ENCODE results near the gene GOLIM4. TPM values are rescaled to one million over a fixed set of nuclear protein-coding genes. Genes with fewer than 3 reads are reported as not detected.

Gene GOLIM4
- total and polyA plus RNA-seq, 12 donors: 6.5 to 25.2 (median 17.0) TPM

DNA sequence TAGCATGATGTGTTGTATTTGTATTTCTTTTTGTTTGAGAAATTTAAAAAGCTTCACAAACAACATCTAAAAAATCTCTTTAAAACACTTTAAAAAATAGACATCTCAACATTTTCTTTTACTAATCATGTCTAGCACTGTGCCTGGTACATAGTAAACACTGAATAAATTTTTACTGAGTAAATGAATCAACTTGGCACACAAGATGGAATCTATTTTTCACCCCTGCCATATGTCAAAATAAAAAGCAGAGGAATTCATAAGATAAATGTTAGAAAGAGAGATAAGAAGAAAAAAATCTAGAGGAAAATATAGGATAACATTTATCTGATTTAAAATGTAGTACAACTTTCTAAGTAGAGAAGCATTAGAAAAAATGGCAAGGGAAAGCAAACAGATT lies 8.6 kb upstream of the GOLIM4 start:
- intact Hi-C loops (cut with DNase I): no loop called here

DNA sequence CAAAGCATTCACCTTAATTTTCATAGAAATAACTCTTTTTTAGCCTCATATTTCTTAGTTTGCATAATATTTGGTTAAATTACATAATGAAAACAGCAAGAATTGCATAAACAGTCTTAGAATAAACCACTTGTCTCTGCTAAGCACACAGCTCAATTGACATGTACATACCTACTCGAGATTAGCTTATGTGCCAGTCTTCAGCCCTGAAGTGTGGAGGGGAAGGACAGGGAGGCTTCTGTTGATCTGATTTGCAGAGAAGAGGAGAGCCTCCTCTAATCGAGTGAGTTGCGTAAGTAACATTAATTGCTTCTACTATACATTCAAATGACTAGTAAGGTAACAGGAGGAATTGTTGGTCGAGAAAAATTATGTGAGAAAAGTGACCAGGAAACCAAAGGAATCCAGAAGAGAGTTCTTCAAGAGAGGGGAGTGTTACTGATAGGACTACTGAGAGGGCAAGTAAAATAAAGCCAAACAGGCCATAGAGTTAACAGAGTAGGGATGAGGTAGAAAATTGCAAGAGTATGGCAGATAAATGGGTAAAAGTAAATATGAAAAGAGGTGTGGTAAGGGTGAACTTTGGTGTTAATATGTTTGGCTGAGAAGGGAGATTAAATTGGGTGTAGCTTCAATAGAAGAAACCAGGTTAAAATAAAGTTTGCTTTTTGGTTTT lies 7.1 kb upstream of the GOLIM4 start:
- H3K27me3 ChIP-seq: no peaks in the 10 kb centered on the region
- no peak for DNase-seq
- no peak for TF ChIP-seq POLR2A (IDR thresholded peaks at IDR 0.05)
- TF ChIP-seq, protein P1, sequence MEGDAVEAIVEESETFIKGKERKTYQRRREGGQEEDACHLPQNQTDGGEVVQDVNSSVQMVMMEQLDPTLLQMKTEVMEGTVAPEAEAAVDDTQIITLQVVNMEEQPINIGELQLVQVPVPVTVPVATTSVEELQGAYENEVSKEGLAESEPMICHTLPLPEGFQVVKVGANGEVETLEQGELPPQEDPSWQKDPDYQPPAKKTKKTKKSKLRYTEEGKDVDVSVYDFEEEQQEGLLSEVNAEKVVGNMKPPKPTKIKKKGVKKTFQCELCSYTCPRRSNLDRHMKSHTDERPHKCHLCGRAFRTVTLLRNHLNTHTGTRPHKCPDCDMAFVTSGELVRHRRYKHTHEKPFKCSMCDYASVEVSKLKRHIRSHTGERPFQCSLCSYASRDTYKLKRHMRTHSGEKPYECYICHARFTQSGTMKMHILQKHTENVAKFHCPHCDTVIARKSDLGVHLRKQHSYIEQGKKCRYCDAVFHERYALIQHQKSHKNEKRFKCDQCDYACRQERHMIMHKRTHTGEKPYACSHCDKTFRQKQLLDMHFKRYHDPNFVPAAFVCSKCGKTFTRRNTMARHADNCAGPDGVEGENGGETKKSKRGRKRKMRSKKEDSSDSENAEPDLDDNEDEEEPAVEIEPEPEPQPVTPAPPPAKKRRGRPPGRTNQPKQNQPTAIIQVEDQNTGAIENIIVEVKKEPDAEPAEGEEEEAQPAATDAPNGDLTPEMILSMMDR (IDR thresholded peaks at IDR 0.05): no peak
- H3K36me3 ChIP-seq (replicated peaks in 1 of 2): no peaks in the 10 kb centered on the region
- no peaks in the 10 kb centered on the region for H3K9me3 ChIP-seq (replicated peaks in 1 of 3)
- WGBS, 4 donors: 62 to 84% (median 80%) methylated on average over 4 of the region's 4 CpGs
- H3K4me3 ChIP-seq: no peak overlapping the region
- no peak overlapping the region for H3K27ac ChIP-seq
- intact Hi-C loops (cut with DNase I): no loop called here
- no peaks in the 10 kb centered on the region for H3K4me1 ChIP-seq (replicated peaks in 1 of 2)

More for the DNA sequence above, 8.6 kb upstream of the GOLIM4 start:
- TF ChIP-seq, protein P1 (IDR thresholded peaks at IDR 0.05): no peak
- no peak for TF ChIP-seq POLR2A (IDR thresholded peaks at IDR 0.05)
- Histone ChIP-seq H3K36me3 (replicated peaks in 1 of 2) (no peaks in the 10 kb centered on the region), H3K27ac (no peak overlapping the region), H3K4me1 (replicated peaks in 1 of 2) (no peaks in the 10 kb centered on the region), H3K4me3 (no peak overlapping the region), H3K27me3 (no peaks in the 10 kb centered on the region), H3K9me3 (replicated peaks in 1 of 3) (no peaks in the 10 kb centered on the region)
- no peak for DNase-seq

DNA sequence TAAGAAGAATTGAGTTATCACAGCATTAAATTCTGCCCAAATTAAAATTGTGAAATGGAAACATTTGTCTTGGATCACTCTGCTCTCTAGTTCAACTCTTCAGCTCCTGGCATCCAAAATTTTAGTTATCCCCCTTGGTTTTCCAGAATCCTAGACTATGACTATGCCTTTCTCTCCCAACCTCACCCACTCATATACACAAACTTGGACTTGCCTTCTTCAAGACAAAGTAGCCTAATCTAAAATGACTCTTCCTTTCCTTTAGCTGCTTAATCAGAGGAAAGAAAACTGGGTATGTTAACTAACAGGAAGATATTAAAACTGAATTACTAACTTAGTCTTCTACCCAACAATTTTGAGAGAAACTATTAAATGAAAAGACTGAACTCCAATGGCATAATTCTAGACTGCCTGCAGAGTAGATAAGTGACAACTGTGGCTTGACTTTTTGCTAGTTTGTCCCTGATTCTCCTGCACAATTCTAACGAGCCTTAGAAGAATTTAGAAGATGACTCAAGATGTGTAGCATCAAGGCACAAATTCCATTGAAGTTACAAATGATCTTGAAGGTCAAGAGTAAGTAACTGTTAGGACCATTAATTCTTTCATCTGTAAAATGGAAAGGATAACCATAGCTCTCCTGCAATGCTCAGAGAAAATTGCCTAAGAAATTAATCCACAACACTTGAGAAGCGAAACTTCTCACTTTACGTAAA lies 5.2 kb upstream of the GOLIM4 start:
- no peaks in the 10 kb centered on the region for H3K9me3 ChIP-seq (replicated peaks in 1 of 3)
- H3K4me3 ChIP-seq: no peak overlapping the region
- H3K27ac ChIP-seq: no peak overlapping the region
- DNase-seq: no peak
- H3K4me1 ChIP-seq (replicated peaks in 1 of 2): peaks cover 0 to 5% of the 10 kb centered on the region in 2 donors
- WGBS, 4 donors: 74 to 81% (median 79%) methylated on average over 3 of the region's 3 CpGs
- intact Hi-C loops (cut with DNase I): no loop called here
- H3K27me3 ChIP-seq: no peaks in the 10 kb centered on the region
- no peaks in the 10 kb centered on the region for H3K36me3 ChIP-seq (replicated peaks in 1 of 2)
- TF ChIP-seq POLR2A (IDR thresholded peaks at IDR 0.05): no peak
- TF ChIP-seq, protein P1 (IDR thresholded peaks at IDR 0.05): no peak

DNA sequence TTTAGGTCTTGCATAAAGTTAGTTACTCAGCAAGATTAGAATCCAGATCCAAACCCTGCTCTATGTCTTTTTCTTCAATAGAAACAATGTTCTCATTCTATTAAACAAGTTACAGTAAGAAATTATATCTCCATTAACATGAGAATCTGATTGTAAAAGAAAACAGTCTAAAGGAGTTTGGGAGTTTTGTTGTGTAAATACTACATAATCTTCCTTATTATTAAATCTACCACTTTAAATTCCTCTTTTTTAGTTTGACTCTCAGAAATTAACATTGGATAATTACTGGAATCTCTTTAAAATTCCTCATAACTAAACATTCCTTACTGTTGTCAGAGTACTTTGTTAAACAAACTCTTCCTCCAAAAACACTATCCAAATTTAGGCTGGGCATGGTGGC lies 1.7 kb upstream of the GOLIM4 start:
- Histone ChIP-seq H3K4me1 (replicated peaks in 1 of 2) (peaks cover 3 to 27% of the 10 kb centered on the region in 2 donors), H3K36me3 (replicated peaks in 1 of 2) (no peaks in the 10 kb centered on the region), H3K4me3 (no peak overlapping the region), H3K27ac (no peak overlapping the region), H3K9me3 (replicated peaks in 1 of 3) (no peaks in the 10 kb centered on the region), H3K27me3 (no peaks in the 10 kb centered on the region)
- no peak for DNase-seq
- TF ChIP-seq, protein P1 (IDR thresholded peaks at IDR 0.05): no peak
- no peak for TF ChIP-seq POLR2A (IDR thresholded peaks at IDR 0.05)
- intact Hi-C loops (cut with DNase I): loop anchor here in 1 of 2 donors (10.0 kb wide), 1 partner anchor 53 kb away; no protein-coding TSS in a partner anchor
